ENCODE data around the gene AK8. TPM values are rescaled to one million over a fixed set of nuclear protein-coding genes. Genes with fewer than 3 reads are reported as not detected.

AK8 gene
- total and polyA plus RNA-seq, 2 experiments from 2014 or later: 0.40 to 4.5 TPM

- 81% methylated on average over 5 of the region's 5 CpGs for WGBS (ENCODE audit: low lambda C conversion rate, missing lambda C conversion rate)
- no peak for TF ChIP-seq EZH2 (IDR thresholded peaks at IDR 0.05; ENCODE audit: borderline replicate concordance)
- no peak for TF ChIP-seq EZH2phosphoT487 (IDR thresholded peaks at IDR 0.05; ENCODE audit: low read depth, severe bottlenecking, unreplicated experiment)
- TF ChIP-seq, protein P1, sequence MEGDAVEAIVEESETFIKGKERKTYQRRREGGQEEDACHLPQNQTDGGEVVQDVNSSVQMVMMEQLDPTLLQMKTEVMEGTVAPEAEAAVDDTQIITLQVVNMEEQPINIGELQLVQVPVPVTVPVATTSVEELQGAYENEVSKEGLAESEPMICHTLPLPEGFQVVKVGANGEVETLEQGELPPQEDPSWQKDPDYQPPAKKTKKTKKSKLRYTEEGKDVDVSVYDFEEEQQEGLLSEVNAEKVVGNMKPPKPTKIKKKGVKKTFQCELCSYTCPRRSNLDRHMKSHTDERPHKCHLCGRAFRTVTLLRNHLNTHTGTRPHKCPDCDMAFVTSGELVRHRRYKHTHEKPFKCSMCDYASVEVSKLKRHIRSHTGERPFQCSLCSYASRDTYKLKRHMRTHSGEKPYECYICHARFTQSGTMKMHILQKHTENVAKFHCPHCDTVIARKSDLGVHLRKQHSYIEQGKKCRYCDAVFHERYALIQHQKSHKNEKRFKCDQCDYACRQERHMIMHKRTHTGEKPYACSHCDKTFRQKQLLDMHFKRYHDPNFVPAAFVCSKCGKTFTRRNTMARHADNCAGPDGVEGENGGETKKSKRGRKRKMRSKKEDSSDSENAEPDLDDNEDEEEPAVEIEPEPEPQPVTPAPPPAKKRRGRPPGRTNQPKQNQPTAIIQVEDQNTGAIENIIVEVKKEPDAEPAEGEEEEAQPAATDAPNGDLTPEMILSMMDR (IDR thresholded peaks at IDR 0.05; ENCODE audit: poor library complexity): no peak
- Histone ChIP-seq H3K4me2 (no peak overlapping the region), H4K20me1 (ENCODE audit: insufficient read depth, poor library complexity, severe bottlenecking) (no peaks in the 10 kb centered on the region), H3K36me3 (replicated peaks; ENCODE audit: insufficient read depth, low read depth) (no peaks in the 10 kb centered on the region), H2AFZ (no peak overlapping the region), H3K9me3 (ENCODE audit: low read depth) (no peaks in the 10 kb centered on the region), H3K79me2 (no peaks in the 10 kb centered on the region), H3K27me3 (no peaks in the 10 kb centered on the region), H3K9me2 (replicated peaks; ENCODE audit: insufficient read depth) (no peaks in the 10 kb centered on the region), H3K27ac (no peak overlapping the region), H3K4me3 (no peak overlapping the region), H3K4me1 (ENCODE audit: insufficient read depth) (no peaks in the 10 kb centered on the region)
- no peak for DNase-seq (ENCODE audit: low spot score)
Observed at GRCh38 chr9:132728071-132728470, 150.0 kb downstream of the AK8 start.

DNA sequence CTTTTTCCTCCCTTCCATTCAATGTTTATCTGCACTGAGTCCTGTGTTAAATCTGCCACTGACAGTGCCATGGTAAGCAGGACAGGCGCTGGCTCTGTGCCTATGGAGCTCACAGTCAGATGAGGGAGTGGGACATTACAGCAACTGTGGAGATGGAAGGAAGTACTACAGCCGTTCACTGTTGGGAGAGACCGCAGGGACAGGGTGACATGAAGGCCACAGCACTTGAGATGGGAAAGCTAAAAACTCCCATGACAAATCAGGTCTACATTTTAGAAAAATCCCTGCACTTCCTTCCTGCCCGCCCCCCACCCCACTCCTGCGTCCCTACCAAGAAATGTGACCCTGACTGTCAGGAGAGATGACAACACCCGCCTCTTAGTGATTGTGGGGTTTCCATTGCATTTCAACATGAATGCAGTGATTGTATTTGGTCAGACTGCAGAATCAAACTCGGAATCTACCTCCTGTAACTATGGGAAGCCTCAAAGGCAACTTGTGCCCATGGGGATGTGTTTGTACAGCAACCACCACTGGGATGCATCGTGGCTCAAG lies 151.4 kb downstream of the AK8 start:
- WGBS (ENCODE audit: low lambda C conversion rate, missing lambda C conversion rate): 87% methylated on average over 8 of the region's 8 CpGs
- Histone ChIP-seq H3K9me2 (replicated peaks; ENCODE audit: insufficient read depth) (no peaks in the 10 kb centered on the region), H3K27me3 (no peaks in the 10 kb centered on the region), H3K9me3 (ENCODE audit: low read depth) (no peaks in the 10 kb centered on the region), H3K27ac (no peak overlapping the region), H3K36me3 (replicated peaks; ENCODE audit: insufficient read depth, low read depth) (no peaks in the 10 kb centered on the region), H2AFZ (no peak overlapping the region), H3K4me3 (no peak overlapping the region), H3K4me1 (ENCODE audit: insufficient read depth) (no peaks in the 10 kb centered on the region), H4K20me1 (ENCODE audit: insufficient read depth, poor library complexity, severe bottlenecking) (no peaks in the 10 kb centered on the region), H3K4me2 (no peak overlapping the region), H3K79me2 (no peaks in the 10 kb centered on the region)
- DNase-seq (ENCODE audit: low spot score): no peak
- TF ChIP-seq, protein P1 (IDR thresholded peaks at IDR 0.05; ENCODE audit: poor library complexity): no peak
- TF ChIP-seq EZH2 (IDR thresholded peaks at IDR 0.05; ENCODE audit: borderline replicate concordance) (no peak), EZH2phosphoT487 (IDR thresholded peaks at IDR 0.05; ENCODE audit: low read depth, severe bottlenecking, unreplicated experiment) (no peak)

DNA sequence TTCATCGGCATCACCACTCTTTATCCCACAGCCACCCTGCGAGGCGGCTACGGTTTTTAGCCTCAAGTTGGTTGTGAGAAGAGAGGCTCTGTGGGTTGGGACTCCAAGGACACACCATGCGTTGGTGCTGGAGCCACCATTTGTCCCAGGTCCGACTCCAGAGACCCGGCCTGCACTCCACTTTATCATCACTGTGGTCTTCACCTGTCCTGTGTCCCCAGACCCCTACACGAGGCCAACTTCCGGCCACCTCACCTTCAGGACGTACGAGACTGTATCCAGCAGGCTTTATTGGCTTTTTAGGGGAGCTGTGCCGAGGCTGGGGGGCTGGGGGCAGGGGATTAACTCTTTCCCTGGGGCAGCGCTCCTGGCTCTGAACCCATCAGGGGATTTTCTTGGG lies 152.8 kb downstream of the AK8 start:
- Histone ChIP-seq H2AFZ (no peak overlapping the region), H3K36me3 (replicated peaks; ENCODE audit: insufficient read depth, low read depth) (no peaks in the 10 kb centered on the region), H3K27ac (no peak overlapping the region), H3K9me3 (ENCODE audit: low read depth) (no peaks in the 10 kb centered on the region), H4K20me1 (ENCODE audit: insufficient read depth, poor library complexity, severe bottlenecking) (no peaks in the 10 kb centered on the region), H3K4me3 (no peak overlapping the region), H3K4me2 (no peak overlapping the region), H3K4me1 (ENCODE audit: insufficient read depth) (no peaks in the 10 kb centered on the region), H3K27me3 (no peaks in the 10 kb centered on the region), H3K9me2 (replicated peaks; ENCODE audit: insufficient read depth) (no peaks in the 10 kb centered on the region), H3K79me2 (no peaks in the 10 kb centered on the region)
- no peak for TF ChIP-seq EZH2phosphoT487 (IDR thresholded peaks at IDR 0.05; ENCODE audit: low read depth, severe bottlenecking, unreplicated experiment)
- TF ChIP-seq EZH2 (IDR thresholded peaks at IDR 0.05; ENCODE audit: borderline replicate concordance): no peak
- TF ChIP-seq, protein P1 (IDR thresholded peaks at IDR 0.05; ENCODE audit: poor library complexity): no peak
- no peak for DNase-seq (ENCODE audit: low spot score)
- 92% methylated on average over 13 of the region's 13 CpGs for WGBS (ENCODE audit: low lambda C conversion rate, missing lambda C conversion rate)
